GM10847 (cell line): Measurements from ENCODE around the gene TBC1D9.

ENCODE experiments used
- POLR2A ChIP-seq: IDR thresholded peaks from 2 replicates; pipeline ENCODE4 v1.6.1; 2011; ENCODE audit not compliant: insufficient read length; ENCODE audit errors: extremely low read depth

The TBC1D9 gene

DNA sequence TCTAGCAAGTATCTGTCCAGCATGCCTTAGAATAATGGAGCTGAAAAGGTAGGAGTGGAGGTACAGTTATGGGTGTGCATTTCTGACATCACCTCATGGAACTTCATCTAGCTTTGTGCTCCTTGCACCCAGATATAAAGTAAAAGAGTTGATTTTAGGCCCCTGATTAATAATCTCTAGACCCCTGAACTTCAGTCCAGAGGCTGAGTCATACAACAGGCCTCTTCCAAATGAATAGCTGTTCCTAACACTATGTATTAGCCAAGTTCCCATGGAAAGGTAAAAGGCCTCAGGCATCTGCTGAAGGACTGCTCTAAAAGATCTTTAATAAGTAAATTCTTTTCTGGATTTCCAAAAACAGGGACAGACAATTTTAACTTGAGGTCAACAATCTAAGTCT lies 16.2 kb downstream of the TBC1D9 start:
- no peak for TF ChIP-seq POLR2A

DNA sequence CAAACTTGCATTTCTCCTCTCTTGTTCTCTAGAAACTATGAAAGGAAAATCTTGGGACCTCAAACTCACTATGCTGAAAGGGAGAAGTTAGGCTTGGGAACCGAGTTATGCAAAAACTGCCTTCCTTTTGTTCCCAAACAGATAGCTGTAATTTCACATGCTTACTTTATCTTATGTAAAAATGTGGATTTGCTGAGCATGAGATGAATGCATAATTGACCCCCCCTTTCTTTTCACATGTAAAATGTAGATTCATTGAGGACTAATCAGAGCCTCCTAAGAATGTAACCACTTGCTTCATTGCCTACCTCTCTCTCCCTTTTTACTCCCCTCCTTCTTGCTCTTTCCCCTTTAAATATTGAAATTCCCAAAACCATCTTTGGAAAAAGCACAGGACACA lies 18.0 kb downstream of the TBC1D9 start:
- TF ChIP-seq POLR2A = no peak

DNA sequence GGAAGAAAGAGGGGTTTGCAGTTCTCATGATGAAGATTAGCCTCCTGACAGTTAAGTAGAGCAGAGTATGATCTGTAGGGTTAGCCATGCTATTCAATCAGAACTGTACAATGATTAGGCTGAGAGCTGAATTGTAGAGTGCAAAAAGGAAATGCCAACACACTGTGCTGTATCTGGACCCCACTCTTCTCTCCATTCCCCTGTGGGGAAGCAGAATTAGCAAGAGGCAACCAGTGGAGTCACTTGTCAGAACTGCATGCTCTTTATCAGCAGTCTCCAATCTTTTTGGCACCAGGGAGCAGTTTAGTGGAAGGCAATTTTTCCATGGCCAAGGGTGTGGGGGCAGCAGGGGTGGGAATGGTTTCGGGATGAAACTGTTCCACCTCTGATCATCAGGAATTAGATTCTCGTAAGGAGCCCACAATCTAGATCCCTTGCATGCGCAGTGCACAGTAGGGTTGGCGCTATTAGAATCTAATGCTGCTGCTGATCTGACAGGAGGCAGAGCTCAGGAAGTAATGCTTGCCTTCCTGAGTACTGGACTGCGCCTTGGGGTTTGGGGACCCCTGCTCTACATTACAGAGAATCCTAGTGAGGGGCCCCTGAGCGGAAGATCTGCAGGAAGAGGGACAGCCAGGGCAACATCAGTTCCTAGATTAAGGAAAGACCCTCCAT lies 19.4 kb downstream of the TBC1D9 start:
- TF ChIP-seq POLR2A = no peak

DNA sequence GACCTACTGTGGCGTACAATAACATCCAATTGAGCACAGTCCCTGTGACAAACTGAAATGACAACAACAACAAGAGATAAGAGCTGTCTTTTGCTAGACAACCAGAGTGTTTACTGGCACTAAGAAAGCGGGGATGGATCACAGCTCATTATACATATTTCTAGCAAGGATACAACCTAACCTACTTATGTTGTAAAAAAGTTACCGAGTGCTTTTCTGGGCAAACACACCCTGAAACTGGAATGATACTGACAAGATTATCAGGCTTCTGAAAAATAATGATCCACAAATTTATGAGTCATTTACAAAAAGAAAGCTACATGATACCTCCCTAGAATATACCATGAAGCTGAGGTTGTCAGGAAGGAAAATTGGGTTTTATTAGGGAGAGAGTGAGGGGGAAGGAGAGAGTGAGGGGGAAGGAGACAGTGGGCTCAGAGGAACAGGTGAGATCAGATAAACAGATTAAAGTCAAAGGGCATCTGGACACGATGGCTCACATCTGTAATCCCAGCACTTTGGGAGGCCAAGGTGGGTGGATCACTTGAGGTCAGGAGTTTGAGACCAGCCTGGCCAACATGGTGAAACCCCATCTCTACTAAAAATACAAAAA lies 20.3 kb downstream of the TBC1D9 start:
- TF ChIP-seq POLR2A = no peak

DNA sequence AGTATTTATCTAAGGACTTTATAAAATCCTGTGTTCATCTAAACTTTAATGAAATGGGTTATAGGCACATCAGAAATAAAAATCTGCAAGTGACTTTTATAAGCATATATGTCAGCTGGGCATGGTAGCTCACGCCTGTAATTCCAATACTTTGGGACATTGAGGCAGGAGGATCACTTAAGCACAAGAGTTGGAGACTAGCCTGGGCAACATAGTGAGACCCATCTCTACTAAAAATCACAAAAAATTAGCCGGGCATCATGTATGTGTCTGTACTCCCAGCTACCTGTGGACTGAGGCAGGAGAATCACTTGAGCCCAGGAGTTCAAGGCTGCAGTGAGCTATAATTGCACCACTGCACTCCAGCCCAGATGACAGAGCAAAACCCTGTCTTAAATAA lies 20.9 kb downstream of the TBC1D9 start:
- no peak for TF ChIP-seq POLR2A

DNA sequence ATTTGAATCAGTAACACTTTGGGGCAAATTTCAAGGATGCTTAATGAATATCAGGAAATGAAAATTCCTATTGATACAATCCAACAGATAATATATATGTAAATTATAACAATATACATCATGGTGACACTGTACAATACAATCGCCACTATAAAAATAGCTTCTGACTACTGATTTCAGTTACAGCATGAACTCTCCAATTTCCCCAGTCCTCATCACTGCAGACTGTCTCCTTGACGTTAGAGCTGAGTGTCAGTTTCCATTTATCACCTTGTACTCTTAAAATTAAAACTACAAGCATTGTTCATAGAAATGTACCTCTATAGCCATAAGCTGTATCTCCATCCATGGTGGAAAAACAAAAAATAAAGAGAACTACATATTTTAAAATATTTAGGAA lies 23.4 kb downstream of the TBC1D9 start:
- TF ChIP-seq POLR2A = no peak

DNA sequence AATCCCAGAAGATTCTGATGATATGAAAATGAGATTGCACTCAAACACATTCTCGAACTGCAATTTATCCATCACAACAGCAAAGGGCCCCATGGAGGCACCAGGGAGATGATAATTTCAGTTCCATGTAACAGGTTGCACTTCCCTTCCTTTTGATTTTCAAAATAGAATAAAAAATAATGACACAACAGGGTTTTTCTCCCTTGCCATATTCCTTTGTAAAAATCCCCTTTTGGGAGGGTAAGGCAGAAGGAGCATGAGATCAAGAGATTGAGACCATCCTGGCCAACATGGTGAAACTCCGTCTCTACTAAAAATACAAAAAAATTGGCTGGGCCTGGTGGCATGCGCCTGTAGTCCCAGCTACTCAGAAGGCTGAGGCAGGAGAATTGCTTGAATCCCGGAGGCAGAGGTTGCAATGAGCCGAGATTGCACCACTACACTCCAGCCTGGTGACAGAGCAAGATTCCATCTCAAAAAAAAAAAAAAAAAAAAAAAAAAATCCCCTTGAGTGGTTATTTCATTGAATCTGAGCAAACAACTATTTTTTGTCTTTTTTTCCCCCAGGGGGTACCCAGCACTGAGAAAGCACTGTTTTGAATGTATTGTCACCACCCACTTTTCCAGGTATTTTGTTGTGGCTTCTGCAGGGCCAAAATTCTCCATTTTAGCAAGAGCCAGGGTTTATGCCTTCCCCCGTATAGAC lies 26.7 kb downstream of the TBC1D9 start:
- no peak for TF ChIP-seq POLR2A

DNA sequence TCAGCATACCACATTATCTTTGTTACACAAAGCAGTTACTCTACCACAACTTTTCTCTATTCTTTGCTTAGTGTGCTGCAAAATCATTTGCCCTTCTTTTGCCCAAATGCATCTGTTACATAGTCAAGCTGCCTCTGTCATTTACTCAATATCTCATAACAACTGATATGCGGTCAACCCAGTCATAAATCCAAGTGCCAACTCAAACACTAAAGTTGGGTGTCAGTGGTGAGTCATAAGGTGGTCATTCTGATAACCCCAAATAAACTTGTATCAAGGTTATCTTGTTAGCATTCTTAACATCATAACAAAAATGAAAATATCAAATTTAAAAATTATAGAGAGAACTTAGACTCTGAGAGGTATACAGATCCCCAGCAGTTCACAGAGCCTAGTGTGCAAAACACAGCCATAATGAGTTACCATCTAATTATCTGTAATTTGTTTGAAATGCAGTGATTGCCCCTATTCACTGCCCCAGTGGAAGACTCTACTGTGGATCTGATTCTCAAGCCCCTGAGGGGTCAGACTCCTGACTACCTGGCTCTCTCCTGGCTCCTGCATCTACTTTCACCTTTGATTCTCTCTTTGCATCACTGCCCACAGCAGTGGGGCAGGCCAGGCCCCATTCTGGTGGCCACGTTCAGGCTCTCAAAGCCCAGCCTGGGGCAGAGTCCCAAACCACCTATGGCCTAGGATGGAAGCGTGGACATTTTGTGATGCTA lies 29.2 kb downstream of the TBC1D9 start:
- no peak for TF ChIP-seq POLR2A

DNA sequence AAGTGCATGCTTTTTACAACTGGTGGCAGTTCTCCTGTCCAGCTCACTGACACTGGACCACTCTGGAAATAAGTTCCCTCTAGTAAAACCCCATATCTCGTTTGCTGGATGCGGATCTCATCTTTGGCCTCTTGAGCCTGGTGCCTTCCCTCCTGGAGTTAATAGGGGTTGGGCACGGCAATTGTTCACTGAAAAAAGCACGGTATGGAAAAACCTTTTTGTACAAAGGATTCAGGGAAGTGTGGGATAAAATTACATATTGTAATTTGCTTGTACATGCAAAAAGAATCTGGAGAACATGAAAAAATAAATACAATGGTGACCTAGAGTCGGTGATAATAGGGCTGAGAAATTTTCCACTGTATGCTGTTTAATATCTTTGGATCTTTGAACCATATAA lies 30.6 kb downstream of the TBC1D9 start:
- no peak for TF ChIP-seq POLR2A

DNA sequence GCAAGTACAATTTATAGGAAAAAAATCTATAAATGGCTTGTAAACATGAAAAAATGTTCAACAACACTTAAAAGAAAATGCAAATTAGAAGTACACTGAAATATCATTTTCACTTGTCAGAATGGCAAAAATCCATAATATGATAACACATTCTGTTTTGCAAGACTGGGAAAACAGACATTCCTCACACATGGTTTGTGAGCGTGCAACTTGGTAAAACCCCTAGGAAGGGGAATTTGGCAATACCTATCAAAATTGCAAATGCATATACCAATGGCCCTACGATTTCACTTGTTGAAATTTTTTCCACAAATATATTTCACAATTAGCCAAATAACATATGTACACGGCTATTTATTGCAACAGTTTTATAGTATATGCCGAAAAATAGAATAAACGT lies 31.4 kb downstream of the TBC1D9 start:
- no peak for TF ChIP-seq POLR2A

DNA sequence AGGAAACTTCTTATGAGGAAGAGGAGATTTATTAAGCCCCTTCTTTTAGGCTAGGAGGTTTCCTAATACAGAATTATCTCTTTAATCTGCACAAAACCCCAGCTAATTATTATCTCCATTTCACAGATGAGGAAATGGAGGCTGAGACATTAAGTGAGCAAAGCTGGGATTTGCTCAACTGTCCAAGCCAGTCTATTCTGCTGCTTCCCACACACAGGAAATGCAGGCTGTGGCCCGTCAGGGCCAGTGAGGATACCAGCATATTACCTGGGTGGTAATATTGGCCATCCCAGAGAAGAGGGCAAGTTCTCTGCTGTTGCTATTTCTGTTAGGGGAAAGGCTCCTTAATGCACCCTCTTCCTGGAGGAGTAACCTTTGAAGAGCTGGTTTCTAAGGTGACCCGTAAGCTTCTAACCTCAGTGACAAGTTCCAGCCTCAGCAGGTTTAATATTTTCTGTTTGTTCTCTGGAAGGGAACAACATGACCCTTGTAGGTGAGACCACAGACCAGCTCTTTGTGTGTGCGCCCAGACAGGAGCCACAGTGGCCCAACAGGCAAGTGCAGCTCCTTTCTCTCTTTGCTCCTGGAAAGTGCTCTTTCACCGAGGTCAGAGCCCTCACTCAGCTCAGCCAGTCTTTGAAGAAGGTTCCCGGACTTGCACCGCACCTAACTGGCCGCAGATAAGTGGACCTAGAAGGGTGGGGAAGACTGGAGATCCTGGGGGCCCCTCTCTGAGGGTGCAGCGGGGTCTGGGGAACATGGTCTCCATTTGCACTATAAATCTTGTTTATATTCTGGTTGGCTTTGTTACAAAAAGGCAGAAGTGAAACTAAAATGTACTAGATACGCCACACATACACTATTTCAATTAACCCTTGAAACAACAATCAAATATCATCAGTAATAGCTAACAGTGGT lies 35.5 kb downstream of the TBC1D9 start:
- no peak for TF ChIP-seq POLR2A

DNA sequence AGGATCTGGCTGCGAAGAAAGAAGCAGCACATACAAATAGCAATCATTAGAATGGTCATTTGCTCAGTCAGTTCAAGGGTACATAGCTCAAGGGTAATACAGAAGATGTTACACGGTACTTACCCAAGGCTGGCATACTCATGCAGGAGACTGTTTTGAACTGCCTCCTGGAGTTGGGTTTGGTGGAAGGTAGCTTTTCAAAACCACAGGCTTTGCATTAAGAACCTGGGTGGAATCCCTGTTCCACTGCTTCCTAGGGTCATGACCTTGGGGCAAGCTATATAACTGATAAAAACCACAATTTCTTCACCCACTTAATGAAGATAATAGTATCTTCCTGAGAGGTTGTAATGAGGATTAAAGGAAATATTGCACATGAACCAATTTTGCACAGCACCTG lies 36.5 kb downstream of the TBC1D9 start:
- TF ChIP-seq POLR2A = no peak

DNA sequence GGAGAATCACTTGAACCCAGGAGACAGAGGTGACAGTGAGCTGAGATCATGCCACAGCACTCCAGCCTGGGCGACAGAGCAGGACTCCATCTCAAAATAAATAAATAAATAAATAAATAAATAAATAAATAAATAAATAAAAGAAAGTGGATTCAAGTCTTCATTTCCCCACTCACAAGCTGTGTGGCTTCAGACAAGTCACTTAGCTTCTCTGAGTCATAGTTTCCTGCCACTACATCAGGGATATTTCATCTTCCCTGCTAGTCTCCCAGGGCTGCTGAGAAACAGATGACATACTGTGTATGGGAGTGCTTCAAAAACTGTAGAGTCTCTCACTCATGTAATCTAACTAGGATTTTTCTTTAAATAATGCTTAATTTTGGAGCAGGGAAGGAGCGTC lies 37.2 kb downstream of the TBC1D9 start:
- no peak for TF ChIP-seq POLR2A

DNA sequence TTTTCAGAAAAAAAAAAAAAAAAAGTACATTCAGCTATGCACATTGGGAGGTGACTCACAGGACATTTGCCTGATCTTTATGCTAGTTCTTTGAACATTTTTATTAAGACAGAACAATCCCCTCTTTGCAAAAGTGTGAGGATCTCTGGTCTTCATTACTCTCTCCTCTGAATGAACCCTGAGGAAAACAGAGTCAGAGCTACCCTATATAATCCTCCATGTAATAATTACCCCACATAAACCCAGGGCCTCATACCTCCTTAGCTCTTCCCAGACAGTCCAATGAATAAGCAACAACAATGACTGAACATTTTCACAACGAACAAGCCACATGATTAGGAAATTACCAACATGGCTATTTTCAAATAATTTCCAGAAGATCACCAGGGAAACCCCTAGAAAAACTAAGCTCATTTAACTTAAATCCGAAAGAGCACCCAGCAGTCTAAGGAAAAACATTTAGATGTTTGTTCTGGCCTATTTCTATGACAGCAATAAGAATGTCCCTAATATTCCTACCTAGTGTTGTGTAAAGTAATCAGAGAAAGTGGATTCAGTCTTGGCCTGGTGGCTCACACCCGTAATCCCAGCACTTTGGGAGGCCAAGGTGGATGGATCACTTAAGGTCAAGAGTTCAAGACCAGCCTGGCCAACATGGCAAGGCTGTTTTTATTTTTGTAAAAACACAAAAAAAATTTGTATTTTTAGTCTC lies 37.8 kb downstream of the TBC1D9 start:
- no peak for TF ChIP-seq POLR2A
